HL-60 (cell line): Measurements from ENCODE around the gene EPM2A.
"Not testable (repeated sequence)": the region's sequence is repeated elsewhere in the genome, so short reads cannot be mapped to it uniquely, and the experiment has no call there.

ENCODE experiments used
- POLR2AphosphoS5 ChIP-seq: IDR thresholded peaks from 2 replicates; pipeline ENCODE4 v1.6.1; 2012; ENCODE audit warnings: low read depth
- TF ChIP-seq, protein P1 (sequence below): IDR thresholded peaks from one replicate; pipeline ENCODE4 v1.5.1; 2011; ENCODE audit warnings: low read length, control low read depth, inconsistent platforms; ENCODE audit not compliant: insufficient read depth

DNA sequence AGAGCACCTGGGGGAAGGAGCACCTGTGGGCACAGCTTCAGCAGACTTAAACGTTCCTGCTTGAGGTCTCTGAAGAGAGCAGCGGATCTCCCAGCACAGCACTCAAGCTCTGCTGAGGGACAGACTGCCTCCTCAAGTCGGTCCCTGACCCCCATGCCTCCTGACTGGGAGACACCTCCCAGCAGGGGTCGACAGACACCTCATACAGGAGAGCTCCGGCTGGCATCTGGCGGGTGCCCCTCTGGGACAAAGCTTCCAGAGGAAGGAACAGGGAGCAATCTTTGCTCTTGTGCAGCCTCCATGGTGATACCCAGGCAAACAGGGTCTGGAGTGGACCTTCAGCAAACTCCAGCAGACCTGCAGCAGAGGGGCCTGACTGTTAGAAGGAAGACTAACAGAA, 7.2 kb upstream of the EPM2A start:
- TF ChIP-seq POLR2AphosphoS5: not testable (repeated sequence)
- TF ChIP-seq, protein P1, sequence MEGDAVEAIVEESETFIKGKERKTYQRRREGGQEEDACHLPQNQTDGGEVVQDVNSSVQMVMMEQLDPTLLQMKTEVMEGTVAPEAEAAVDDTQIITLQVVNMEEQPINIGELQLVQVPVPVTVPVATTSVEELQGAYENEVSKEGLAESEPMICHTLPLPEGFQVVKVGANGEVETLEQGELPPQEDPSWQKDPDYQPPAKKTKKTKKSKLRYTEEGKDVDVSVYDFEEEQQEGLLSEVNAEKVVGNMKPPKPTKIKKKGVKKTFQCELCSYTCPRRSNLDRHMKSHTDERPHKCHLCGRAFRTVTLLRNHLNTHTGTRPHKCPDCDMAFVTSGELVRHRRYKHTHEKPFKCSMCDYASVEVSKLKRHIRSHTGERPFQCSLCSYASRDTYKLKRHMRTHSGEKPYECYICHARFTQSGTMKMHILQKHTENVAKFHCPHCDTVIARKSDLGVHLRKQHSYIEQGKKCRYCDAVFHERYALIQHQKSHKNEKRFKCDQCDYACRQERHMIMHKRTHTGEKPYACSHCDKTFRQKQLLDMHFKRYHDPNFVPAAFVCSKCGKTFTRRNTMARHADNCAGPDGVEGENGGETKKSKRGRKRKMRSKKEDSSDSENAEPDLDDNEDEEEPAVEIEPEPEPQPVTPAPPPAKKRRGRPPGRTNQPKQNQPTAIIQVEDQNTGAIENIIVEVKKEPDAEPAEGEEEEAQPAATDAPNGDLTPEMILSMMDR: not testable (repeated sequence)
